ENCODE measurements around the gene LUZP2.

Gene LUZP2

GRCh38 chr11:24678703-24679348 lies 182.0 kb downstream of the LUZP2 start:
- TF ChIP-seq CTCF (conservative IDR thresholded peaks at IDR 0.05; ENCODE audit: low read depth): no peak
- no peak for DNase-seq (ENCODE audit: low spot score)
- H3K27ac ChIP-seq: no peak overlapping the region
- ChIA-PET POLR2A (ENCODE audit: low non-redundant PET) (no interaction called here), CTCF (no interaction called here)

- CTCF ChIA-PET: no interaction called here
- no peak for TF ChIP-seq CTCF (conservative IDR thresholded peaks at IDR 0.05; ENCODE audit: low read depth)
These were observed 183.0 kb downstream of the LUZP2 start for GRCh38 chr11:24679821-24680351.

GRCh38 chr11:24683583-24683982 lies 186.7 kb downstream of the LUZP2 start:
- TF ChIP-seq CTCF (conservative IDR thresholded peaks at IDR 0.05; ENCODE audit: low read depth): no peak
- no peak for DNase-seq (ENCODE audit: low spot score)
- no peak overlapping the region for H3K27ac ChIP-seq
- CTCF ChIA-PET: interaction anchor here (0.5 to 0.9 kb wide), 2 partner anchors 13 to 406 kb away, joined by 3 read pairs; no protein-coding TSS in a partner anchor
- POLR2A ChIA-PET (ENCODE audit: low non-redundant PET): no interaction called here

More at GRCh38 chr11:24679821-24680351, 183.0 kb downstream of the LUZP2 start:
- no peak overlapping the region for H3K27ac ChIP-seq
- no peak for DNase-seq (ENCODE audit: low spot score)
- POLR2A ChIA-PET (ENCODE audit: low non-redundant PET): no interaction called here

GRCh38 chr11:24685821-24686220 lies 189.0 kb downstream of the LUZP2 start:
- no peak overlapping the region for H3K27ac ChIP-seq
- ChIA-PET POLR2A (ENCODE audit: low non-redundant PET) (no interaction called here), CTCF (no interaction called here)
- TF ChIP-seq CTCF (conservative IDR thresholded peaks at IDR 0.05; ENCODE audit: low read depth): no peak
- no peak for DNase-seq (ENCODE audit: low spot score)

GRCh38 chr11:24687531-24688147 lies 190.8 kb downstream of the LUZP2 start:
- CTCF ChIA-PET: no interaction called here
- POLR2A ChIA-PET (ENCODE audit: low non-redundant PET): no interaction called here
- TF ChIP-seq CTCF (conservative IDR thresholded peaks at IDR 0.05; ENCODE audit: low read depth): no peak
- H3K27ac ChIP-seq: no peak overlapping the region
- no peak for DNase-seq (ENCODE audit: low spot score)

- ChIA-PET CTCF (no interaction called here), POLR2A (ENCODE audit: low non-redundant PET) (no interaction called here)
- no peak for TF ChIP-seq CTCF (conservative IDR thresholded peaks at IDR 0.05; ENCODE audit: low read depth)
These were observed 192.1 kb downstream of the LUZP2 start for GRCh38 chr11:24688981-24689380.

More at GRCh38 chr11:24688981-24689380, 192.1 kb downstream of the LUZP2 start:
- no peak for DNase-seq (ENCODE audit: low spot score)
- no peak overlapping the region for H3K27ac ChIP-seq

Data from RWPE1 (cell line).